GM12878 (cell line): Measurements from ENCODE around the gene SPIRE2. TPM values are rescaled to one million over a fixed set of nuclear protein-coding genes. Genes with fewer than 3 reads are reported as not detected.

Source experiments
- ATAC-seq: fragments of 200-7000 bp; cut with Tn5 transposase; 3 replicates; pipeline ENCODE4 v1.9.1; 2020; ENCODE audit warnings: mild to moderate bottlenecking, moderate library complexity
- BruUV-seq: library from RNA; stranded (reverse); fragments of 400-500 nt; replicated peaks from 2 replicates; lab custom pipeline; 2021; lab: Mats Ljungman, UMichigan
- CTCF ChIA-PET: fragments of 300-600 bp; sonication (Branson Sonifier 250); formaldehyde crosslinking; extraction: SDS; loops from one replicate; lab custom pipeline; 2021; ENCODE audit warnings: inconsistent platforms; lab: Yijun Ruan, JAX
- POLR2A ChIA-PET: fragments of 350-600 bp; formaldehyde crosslinking; extraction: SDS; loops from one replicate; lab custom pipeline; 2021; ENCODE audit warnings: inconsistent platforms; lab: Charles Lee
- RAD21 ChIA-PET: fragments of 300-600 bp; sonication (Branson Sonifier 250); formaldehyde crosslinking; loops from one replicate; lab custom pipeline; 2023; ENCODE audit warnings: antibody characterized with exemption; ENCODE audit not compliant: unreplicated experiment; lab: Charles Lee
- SMC1A ChIA-PET: fragments of 300-600 bp; sonication (Branson Sonifier 250); formaldehyde crosslinking; loops from one replicate; lab custom pipeline; 2023; ENCODE audit not compliant: unreplicated experiment, uncharacterized antibody; lab: Charles Lee
- DNase-seq: peaks from one replicate; pipeline ENCODE4 v3.0.0-alpha.2; 2011; ENCODE audit warnings: low read depth, low spot score
- FAIRE-seq: peaks from 3 replicates; lab custom pipeline; 2011; peaks lifted over from hg19 to GRCh38; lab: Jason Lieb, UNC
- H2AFZ ChIP-seq: 2 replicates; pipeline ENCODE4 v1.6.0; 2011; ENCODE audit warnings: low read depth, low read length, control low read depth; ENCODE audit not compliant: control insufficient read depth
- H3K27ac ChIP-seq: 2 replicates; pipeline ENCODE4 v1.5.1; 2011; ENCODE audit warnings: control low read depth; ENCODE audit not compliant: control insufficient read depth, insufficient read depth
- H3K27me3 ChIP-seq, 2 experiments: replicated peaks in 1 of 2; 2 replicates each; pipeline versions ENCODE4 v1.6.0 to v1.6.1; 2011; ENCODE audit warnings: low read length in 1 of 2; ENCODE audit not compliant: control insufficient read depth in 2 of 2, insufficient read depth in 2 of 2
- H3K36me3 ChIP-seq, 2 experiments: 2 replicates each; pipeline ENCODE4 v1.5.1; 2011; ENCODE audit warnings: low read length in 1 of 2; ENCODE audit not compliant: control insufficient read depth in 2 of 2, insufficient read depth in 2 of 2
- H3K4me1 ChIP-seq: 2 replicates; pipeline ENCODE4 v1.6.1; 2011; ENCODE audit warnings: mild to moderate bottlenecking, low read length, moderate library complexity, mixed read lengths; ENCODE audit not compliant: control insufficient read depth, insufficient read depth
- H3K4me2 ChIP-seq: 2 replicates; pipeline ENCODE4 v1.6.0; 2011; ENCODE audit warnings: control low read depth; ENCODE audit not compliant: control insufficient read depth, insufficient read depth
- H3K4me3 ChIP-seq: fragments of 200-600 bp; sonication (generic); 2 replicates; pipeline ENCODE4 v1.5.1; 2016
- H3K79me2 ChIP-seq: 2 replicates; pipeline ENCODE4 v1.6.0; 2011; ENCODE audit warnings: low read length; ENCODE audit not compliant: control insufficient read depth, insufficient read depth
- H3K9ac ChIP-seq: 2 replicates; pipeline ENCODE4 v1.8.0; 2011; ENCODE audit warnings: low read length, control low read depth, mixed read lengths; ENCODE audit not compliant: control insufficient read depth, insufficient read depth
- H3K9me3 ChIP-seq: replicated peaks from 3 replicates; pipeline ENCODE4 v1.5.1; 2011; ENCODE audit warnings: mild to moderate bottlenecking, low read length; ENCODE audit not compliant: control insufficient read depth, insufficient read depth
- H4K20me1 ChIP-seq: 2 replicates; pipeline ENCODE4 v1.6.0; 2011; ENCODE audit not compliant: control insufficient read depth, insufficient read depth
- CBX3 ChIP-seq: fragments of 200-600 bp; sonication (generic); IDR thresholded peaks from 2 replicates; pipeline ENCODE4 v1.6.1; 2016; ENCODE audit warnings: low read depth, borderline replicate concordance
- CREB1 ChIP-seq: IDR thresholded peaks from 2 replicates; pipeline ENCODE4 v1.6.1; 2012; ENCODE audit warnings: low read depth, mild to moderate bottlenecking, inconsistent platforms
- EGR1 ChIP-seq, 2 experiments: IDR thresholded peaks; 1 replicate in 1 of 2; 2 replicates in 1 of 2; pipeline ENCODE4 v1.6.1; 2011 to 2012; ENCODE audit warnings: low read depth in 2 of 2, low read length in 2 of 2, borderline replicate concordance in 1 of 2, mild to moderate bottlenecking in 1 of 2, moderate library complexity in 1 of 2
- HCFC1 ChIP-seq: fragments of 150-350 bp; IDR thresholded peaks from 2 replicates; pipeline ENCODE4 v1.6.1; 2014; ENCODE audit warnings: low read length
- IRF4 ChIP-seq: IDR thresholded peaks from 2 replicates; pipeline ENCODE4 v1.6.1; 2011; ENCODE audit warnings: low read depth, low read length
- JUNB ChIP-seq: IDR thresholded peaks from 2 replicates; pipeline ENCODE4 v1.6.1; 2016; ENCODE audit warnings: antibody characterized with exemption, mild to moderate bottlenecking
- JUND ChIP-seq: IDR thresholded peaks from 2 replicates; pipeline ENCODE4 v1.6.1; 2012; ENCODE audit warnings: low read depth, mild to moderate bottlenecking, low read length, improper control_type of control experiment, moderate library complexity
- PML ChIP-seq: IDR thresholded peaks from 2 replicates; pipeline ENCODE4 v1.6.1; 2012; ENCODE audit warnings: low read length, inconsistent platforms
- SIX5 ChIP-seq: IDR thresholded peaks from 2 replicates; pipeline ENCODE4 v1.6.1; 2011; ENCODE audit warnings: mild to moderate bottlenecking, low read depth, low read length, moderate library complexity; ENCODE audit not compliant: severe bottlenecking
- SMC3 ChIP-seq: IDR thresholded peaks from 2 replicates; pipeline ENCODE4 v1.6.1; 2011; ENCODE audit warnings: low read length, improper control_type of control experiment, borderline replicate concordance
- SPI1 ChIP-seq: IDR thresholded peaks from 2 replicates; pipeline ENCODE4 v1.6.1; 2011; ENCODE audit warnings: low read depth, mild to moderate bottlenecking, low read length, moderate library complexity, borderline replicate concordance; ENCODE audit not compliant: insufficient read depth
- TCF7 ChIP-seq: IDR thresholded peaks from 2 replicates; pipeline ENCODE4 v1.6.1; 2014; ENCODE audit warnings: antibody characterized with exemption, borderline replicate concordance
- USF2 ChIP-seq: IDR thresholded peaks from 2 replicates; pipeline ENCODE4 v1.6.1; 2011; ENCODE audit warnings: low read depth, low read length, improper control_type of control experiment, borderline replicate concordance
- ZBED1 ChIP-seq: IDR thresholded peaks from 2 replicates; pipeline ENCODE4 v1.6.1; 2016; ENCODE audit warnings: borderline replicate concordance
- ZBTB11 ChIP-seq: fragments of 450-650 bp; formaldehyde crosslinking; IDR thresholded peaks from 2 replicates; pipeline ENCODE4 v1.5.0; 2022; ENCODE audit warnings: mild to moderate bottlenecking, missing genetic modification characterization
- ZBTB40 ChIP-seq: fragments of 450-650 bp; IDR thresholded peaks from 2 replicates; pipeline ENCODE4 v1.6.1; 2016; ENCODE audit warnings: mild to moderate bottlenecking, moderate library complexity, borderline replicate concordance
- ZNF622 ChIP-seq: fragments of 450-650 bp; IDR thresholded peaks from 2 replicates; pipeline ENCODE4 v1.6.1; 2017; ENCODE audit warnings: mild to moderate bottlenecking, inconsistent platforms
- ZZZ3 ChIP-seq: IDR thresholded peaks from 2 replicates; pipeline ENCODE4 v1.6.1; 2011; ENCODE audit warnings: low read depth; ENCODE audit not compliant: control insufficient read depth, insufficient read length
- WGBS: methylation state at CpG from one replicate; pipeline ENCODE4 v1.1.6; 2016; ENCODE audit warnings: low lambda C conversion rate; ENCODE audit not compliant: insufficient replicate concordance, insufficient coverage; ENCODE audit errors: missing lambda C conversion rate; 5-methylcytosine and 5-hydroxymethylcytosine counted together
- in situ Hi-C: fragments of 300-500 bp; cut with MboI; formaldehyde crosslinking; loops from 9 replicates; pipeline ENCODE4 v1.14.3; 2018; ENCODE audit warnings: mixed read lengths
- intact Hi-C: fragments of 100-400 bp; cut with micrococcal nuclease; formaldehyde crosslinking; loops from one replicate; pipeline ENCODE4 v1.14.2; 2022; ENCODE audit not compliant: unreplicated experiment
- polyA plus RNA-seq, 11 experiments: library from polyadenylated mRNA; depleted of rRNA in 4 of 11; unstranded in 6 of 11; stranded (reverse) in 5 of 11; fragments of >200 nt; fragmentation: Nextera tagmentation in 4 of 11; fragmentation: Illumina TruSeq in 1 of 11; extraction: Ambion mirVana in 4 of 11; extraction: Trizol in 1 of 11; gene quantifications; 1 replicate in 1 of 11; 2 replicates in 10 of 11; pipeline versions ENCODE4 v1.2.1 to v1.2.3, GENCODE V29; 2011 to 2016; ENCODE audit warnings: inconsistent platforms in 2 of 11, missing spikeins in 2 of 11, low read depth in 1 of 11
- total RNA-seq, 4 experiments: library from RNA; depleted of rRNA in 3 of 4; stranded (reverse); fragments of >200 nt in 3 of 4; fragmentation: Illumina TruSeq in 1 of 4; extraction: Trizol in 1 of 4; gene quantifications; 2 replicates each; pipeline versions ENCODE4 v1.2.1 to v1.2.3, GENCODE V29; 2013 to 2021

The SPIRE2 gene
- total and polyA plus RNA-seq, 10 of the 15 experiments (the other 5 are each of a cell fraction or from before 2014, with no cell fraction given), result 0.03 to 0.64 (median 0.27) TPM; not detected in 1

- no TSS peak for BruUV-seq
- TF ChIP-seq JUND, result no peak
- no peak for TF ChIP-seq ZNF622
- TF ChIP-seq CBX3, result no peak
- no peak for TF ChIP-seq TCF7
- TF ChIP-seq USF2, result no peak
- no peak for TF ChIP-seq ZBED1
- TF ChIP-seq JUNB, result no peak
- TF ChIP-seq PML, result no peak
- no peak for TF ChIP-seq EGR1 (IDR thresholded peaks at IDR 0.05; ENCODE audit: borderline replicate concordance in 1 of 2, low read depth in 2 of 2, low read length in 2 of 2)
- no peak for TF ChIP-seq ZBTB11 (CRISPR knock-in tag)
- no peak for TF ChIP-seq SPI1
- TF ChIP-seq IRF4, result no peak
- TF ChIP-seq SIX5, result no peak
- TF ChIP-seq CREB1, result no peak
- TF ChIP-seq ZZZ3, result no peak
- TF ChIP-seq ZBTB40, result no peak
- no peak for TF ChIP-seq HCFC1
- TF ChIP-seq SMC3, result no peak
These were observed 43.9 kb upstream of the SPIRE2 start for GRCh38 chr16:89784406-89784805.

More at GRCh38 chr16:89784406-89784805, 43.9 kb upstream of the SPIRE2 start:
- Histone ChIP-seq H3K9me3 (no peaks in the 10 kb centered on the region), H3K27me3 (no peaks in the 10 kb centered on the region), H2AFZ (no peak overlapping the region), H3K4me3 (no peak overlapping the region), H3K4me2 (no peak overlapping the region), H3K79me2 (no peaks in the 10 kb centered on the region), H3K4me1 (no peaks in the 10 kb centered on the region), H3K27ac (no peak overlapping the region), H4K20me1 (no peaks in the 10 kb centered on the region), H3K36me3 (peaks cover 10 to 24% of the 10 kb centered on the region in 2 experiments; a peak in 3 of 4 replicates), H3K9ac (no peak overlapping the region)
- POLR2A ChIA-PET, result no interaction called here
- WGBS, result 96% methylated on average over 6 of the region's 7 CpGs
- CTCF ChIA-PET, result no interaction called here
- DNase-seq, result no peak
- ATAC-seq, result no peak
- SMC1A ChIA-PET, result no interaction called here
- RAD21 ChIA-PET, result no interaction called here
- FAIRE-seq, result no peak
- intact Hi-C loops, result no loop called here
- in situ Hi-C loops, result no loop called here
